ENCODE measurements around the gene ANKRD36C. TPM values are rescaled to one million over a fixed set of nuclear protein-coding genes. Genes with fewer than 3 reads are reported as not detected.
"Not testable (repeated sequence)": the region's sequence is repeated elsewhere in the genome, so short reads cannot be mapped to it uniquely, and the experiment has no call there.

The ANKRD36C gene
- total and polyA plus RNA-seq, 12 donors, result 1.2 to 55.7 (median 10.3) TPM

DNA sequence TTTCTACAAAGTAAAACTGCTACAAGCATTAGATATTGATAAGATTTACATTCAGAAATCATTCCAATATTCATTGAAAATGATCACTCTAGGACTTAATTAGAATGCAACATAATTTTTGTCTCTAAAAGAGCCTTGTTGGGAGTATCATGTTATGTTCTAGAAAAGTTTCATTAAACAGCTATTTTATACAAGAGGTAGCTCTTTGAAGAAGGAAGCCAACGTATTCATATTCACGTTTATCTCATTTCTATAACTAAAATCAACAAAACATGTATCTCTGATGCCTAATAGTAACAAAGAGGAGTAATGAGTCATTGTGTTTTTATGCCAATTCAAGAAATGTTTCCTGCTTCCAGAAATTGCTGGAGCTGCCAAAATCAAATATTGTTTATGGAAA lies 97.2 kb downstream of the ANKRD36C start:
- H3K27me3 ChIP-seq; H3K36me3 ChIP-seq (replicated peaks in 1 of 2); H3K9me3 ChIP-seq (replicated peaks in 1 of 3); DNase-seq; H3K27ac ChIP-seq; H3K4me3 ChIP-seq; intact Hi-C loops (cut with DNase I); H3K4me1 ChIP-seq (replicated peaks in 1 of 2): not testable (repeated sequence)
- WGBS, 4 donors, result 43 to 71% (median 61%) methylated on average over 2 of the region's 2 CpGs

- H3K9me3 ChIP-seq (replicated peaks in 1 of 3); H3K36me3 ChIP-seq (replicated peaks in 1 of 2); H3K4me1 ChIP-seq (replicated peaks in 1 of 2); intact Hi-C loops (cut with DNase I); H3K4me3 ChIP-seq; H3K27me3 ChIP-seq; DNase-seq; H3K27ac ChIP-seq: not testable (repeated sequence)
- WGBS, 4 donors, result 94 to 100% (median 97%) methylated on average over 1 of the region's 1 CpG
Measured at GRCh38 chr2:95867929-95868328, 123.7 kb downstream of the ANKRD36C start.

- H3K27me3 ChIP-seq; H3K36me3 ChIP-seq (replicated peaks in 1 of 2); intact Hi-C loops (cut with DNase I); H3K4me3 ChIP-seq; H3K27ac ChIP-seq; H3K9me3 ChIP-seq (replicated peaks in 1 of 3); DNase-seq; H3K4me1 ChIP-seq (replicated peaks in 1 of 2): not testable (repeated sequence)
- no CpG with 5 or more reads among the region's 2 CpGs for WGBS, 4 donors
Measured at GRCh38 chr2:95867047-95867677, 124.5 kb downstream of the ANKRD36C start.

DNA sequence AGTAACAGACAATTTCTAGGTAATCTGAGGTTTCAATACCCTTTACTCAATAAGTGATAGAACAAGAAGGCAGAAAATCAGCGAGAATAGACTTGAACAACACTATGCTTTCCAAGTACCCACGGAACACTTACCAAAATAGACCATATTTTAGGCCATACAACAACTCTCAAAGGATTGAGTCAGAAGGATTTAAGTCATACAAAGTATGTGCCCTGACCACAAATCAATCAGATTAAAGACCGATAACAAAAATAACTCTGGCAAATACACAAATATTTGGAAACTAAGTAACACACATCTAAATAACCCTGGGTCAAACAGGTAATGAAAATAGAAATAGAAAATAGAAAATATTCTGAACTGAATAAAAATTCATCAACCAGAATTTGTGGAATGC lies 129.5 kb downstream of the ANKRD36C start:
- DNase-seq; intact Hi-C loops (cut with DNase I): not testable (repeated sequence)
- WGBS, 4 donors, result 81 to 96% (median 86%) methylated on average over 2 to 3 of the region's 3 CpGs

DNA sequence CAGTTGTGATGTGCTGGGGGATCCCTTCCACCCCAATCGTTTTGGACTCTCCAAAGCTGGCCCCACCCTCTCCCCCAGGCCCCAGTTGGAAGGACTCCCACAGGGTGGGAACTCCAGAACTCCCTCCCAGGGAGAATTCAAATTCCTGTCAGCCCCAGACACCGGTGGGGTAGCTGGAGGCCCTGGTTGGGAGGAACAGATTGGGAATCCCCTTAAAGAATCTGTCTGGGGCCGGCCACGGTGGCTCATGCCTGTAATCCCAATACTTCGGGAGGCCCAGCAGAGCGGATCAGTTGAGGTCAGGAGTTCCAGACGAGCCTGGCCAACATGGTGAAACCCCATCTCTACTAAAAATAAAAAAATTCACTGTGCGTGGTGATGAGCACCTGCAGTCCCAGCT lies 155.5 kb downstream of the ANKRD36C start:
- Histone ChIP-seq H3K36me3 (replicated peaks in 1 of 2) (no peaks in the 10 kb centered on the region), H3K4me1 (replicated peaks in 1 of 2) (no peaks in the 10 kb centered on the region), H3K4me3 (no peak overlapping the region), H3K27me3 (no peaks in the 10 kb centered on the region), H3K27ac (no peak overlapping the region), H3K9me3 (replicated peaks in 1 of 3) (no peaks in the 10 kb centered on the region)
- intact Hi-C loops (cut with DNase I), result no loop called here
- TF ChIP-seq, protein P1, sequence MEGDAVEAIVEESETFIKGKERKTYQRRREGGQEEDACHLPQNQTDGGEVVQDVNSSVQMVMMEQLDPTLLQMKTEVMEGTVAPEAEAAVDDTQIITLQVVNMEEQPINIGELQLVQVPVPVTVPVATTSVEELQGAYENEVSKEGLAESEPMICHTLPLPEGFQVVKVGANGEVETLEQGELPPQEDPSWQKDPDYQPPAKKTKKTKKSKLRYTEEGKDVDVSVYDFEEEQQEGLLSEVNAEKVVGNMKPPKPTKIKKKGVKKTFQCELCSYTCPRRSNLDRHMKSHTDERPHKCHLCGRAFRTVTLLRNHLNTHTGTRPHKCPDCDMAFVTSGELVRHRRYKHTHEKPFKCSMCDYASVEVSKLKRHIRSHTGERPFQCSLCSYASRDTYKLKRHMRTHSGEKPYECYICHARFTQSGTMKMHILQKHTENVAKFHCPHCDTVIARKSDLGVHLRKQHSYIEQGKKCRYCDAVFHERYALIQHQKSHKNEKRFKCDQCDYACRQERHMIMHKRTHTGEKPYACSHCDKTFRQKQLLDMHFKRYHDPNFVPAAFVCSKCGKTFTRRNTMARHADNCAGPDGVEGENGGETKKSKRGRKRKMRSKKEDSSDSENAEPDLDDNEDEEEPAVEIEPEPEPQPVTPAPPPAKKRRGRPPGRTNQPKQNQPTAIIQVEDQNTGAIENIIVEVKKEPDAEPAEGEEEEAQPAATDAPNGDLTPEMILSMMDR (IDR thresholded peaks at IDR 0.05), result no peak
- TF ChIP-seq POLR2A (IDR thresholded peaks at IDR 0.05), result no peak
- WGBS, 4 donors, result 96 to 100% (median 98%) methylated on average over 5 to 8 of the region's 8 CpGs
- DNase-seq, result no peak

More for the DNA sequence above, 129.5 kb downstream of the ANKRD36C start:
- H3K4me3 ChIP-seq; H3K9me3 ChIP-seq (replicated peaks in 1 of 3); H3K27ac ChIP-seq; H3K36me3 ChIP-seq (replicated peaks in 1 of 2); H3K4me1 ChIP-seq (replicated peaks in 1 of 2); H3K27me3 ChIP-seq: not testable (repeated sequence)

- DNase-seq; H3K9me3 ChIP-seq (replicated peaks in 1 of 3); intact Hi-C loops (cut with DNase I); H3K27me3 ChIP-seq; H3K4me3 ChIP-seq; H3K4me1 ChIP-seq (replicated peaks in 1 of 2); H3K27ac ChIP-seq; H3K36me3 ChIP-seq (replicated peaks in 1 of 2): not testable (repeated sequence)
- 93 to 100% (median 98%) methylated on average over 5 to 12 of the region's 12 CpGs for WGBS, 4 donors
Measured at GRCh38 chr2:95834077-95835013, 157.3 kb downstream of the ANKRD36C start.

GRCh38 chr2:95824218-95824617 lies 167.4 kb downstream of the ANKRD36C start:
- WGBS, 4 donors, result 87 to 100% (median 95%) methylated on average over 2 to 3 of the region's 3 CpGs
- H3K9me3 ChIP-seq (replicated peaks in 1 of 3), result peaks cover 0 to 21% (median 0%) of the 10 kb centered on the region in 3 donors
- intact Hi-C loops (cut with DNase I), result not testable (repeated sequence)

DNA sequence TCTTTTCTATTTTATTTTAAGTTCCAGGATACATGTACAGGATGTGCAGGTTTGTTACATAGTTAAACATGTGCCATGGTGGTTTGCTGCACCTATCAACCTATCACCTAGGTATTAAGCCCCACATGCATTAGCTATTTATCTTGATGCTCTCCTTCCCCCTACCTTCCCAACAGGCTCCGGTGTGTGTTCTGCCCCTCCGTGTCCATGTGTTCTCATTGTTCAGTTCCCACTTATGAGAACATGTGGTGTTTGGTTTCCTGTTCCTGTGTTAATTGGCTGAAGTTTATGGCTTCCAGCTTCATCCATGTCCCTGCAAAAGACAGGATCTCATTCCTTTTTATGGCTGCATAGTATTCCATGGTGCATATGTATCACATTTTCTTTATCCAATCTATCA lies 174.1 kb downstream of the ANKRD36C start:
- H3K4me3 ChIP-seq; H3K27ac ChIP-seq; H3K27me3 ChIP-seq; H3K36me3 ChIP-seq (replicated peaks in 1 of 2); DNase-seq; H3K4me1 ChIP-seq (replicated peaks in 1 of 2); intact Hi-C loops (cut with DNase I): not testable (repeated sequence)
- H3K9me3 ChIP-seq (replicated peaks in 1 of 3), result peaks cover 0 to 33% (median 0%) of the 10 kb centered on the region in 3 donors
- WGBS, 4 donors, result 94 to 99% (median 97%) methylated on average over 2 of the region's 2 CpGs

More at GRCh38 chr2:95824218-95824617, 167.4 kb downstream of the ANKRD36C start:
- not testable (repeated sequence) for H3K27me3 ChIP-seq; H3K4me3 ChIP-seq; DNase-seq; H3K4me1 ChIP-seq (replicated peaks in 1 of 2); H3K36me3 ChIP-seq (replicated peaks in 1 of 2); H3K27ac ChIP-seq

DNA sequence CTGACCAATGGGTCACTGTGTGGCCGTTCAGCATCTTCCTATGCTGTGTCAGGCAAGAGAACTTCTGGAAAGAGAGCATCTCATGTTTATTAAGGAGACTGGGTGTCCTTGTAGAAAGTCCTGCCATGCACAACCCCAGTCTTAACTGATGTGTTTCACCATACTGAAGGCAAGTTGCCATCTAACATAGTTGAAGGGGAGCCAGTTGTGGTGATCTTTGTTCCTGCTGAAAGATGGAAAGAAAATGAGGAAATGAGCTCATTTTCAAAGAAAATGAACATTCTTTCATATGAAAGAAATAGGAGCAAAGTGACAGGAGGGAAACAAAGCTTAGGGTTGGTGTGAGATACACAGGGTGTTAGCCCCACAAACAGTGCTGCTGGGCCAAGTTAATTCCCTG lies 178.3 kb downstream of the ANKRD36C start:
- DNase-seq, result not testable (repeated sequence)
- 84 to 100% (median 87%) methylated on average over 1 of the region's 1 CpG for whole genome bisulfite sequencing, 4 donors

More for the DNA sequence above, 178.3 kb downstream of the ANKRD36C start:
- H3K27me3 ChIP-seq; H3K4me1 ChIP-seq (replicated peaks in 1 of 2); intact Hi-C loops (cut with DNase I); H3K36me3 ChIP-seq (replicated peaks in 1 of 2); H3K4me3 ChIP-seq; H3K27ac ChIP-seq: not testable (repeated sequence)
- peaks cover 0 to 11% (median 0%) of the 10 kb centered on the region in 3 donors for H3K9me3 ChIP-seq (replicated peaks in 1 of 3)

All from adrenal gland (tissue), 12 donors.